GM23248 (cell line): Measurements from ENCODE around the gene DGKG. TPM values are rescaled to one million over a fixed set of nuclear protein-coding genes. Genes with fewer than 3 reads are reported as not detected.

Experiments
- DNase-seq: peaks from one replicate; pipeline ENCODE4 v3.0.0-alpha.2; 2015
- H2AFZ ChIP-seq: fragments of 200-600 bp; sonication (generic); 2 replicates; pipeline ENCODE4 v1.6.1; 2016; ENCODE audit warnings: antibody characterized with exemption
- H3F3A ChIP-seq: fragments of 200-600 bp; sonication (generic); 2 replicates; pipeline ENCODE4 v1.6.1; 2016; ENCODE audit warnings: mild to moderate bottlenecking, antibody characterized with exemption, mixed run types; ENCODE audit not compliant: insufficient read depth
- H3K27ac ChIP-seq: fragments of 200-600 bp; sonication (generic); 2 replicates; pipeline ENCODE4 v1.5.1; 2016; ENCODE audit warnings: mild to moderate bottlenecking
- H3K27me3 ChIP-seq: fragments of 200-600 bp; sonication (generic); replicated peaks from 2 replicates; pipeline ENCODE4 v1.6.1; 2016; ENCODE audit warnings: mild to moderate bottlenecking; ENCODE audit not compliant: insufficient read depth
- H3K36me3 ChIP-seq: fragments of 200-600 bp; sonication (generic); 2 replicates; pipeline ENCODE4 v1.6.1; 2016; ENCODE audit warnings: low read depth, mild to moderate bottlenecking
- H3K4me1 ChIP-seq: fragments of 200-600 bp; sonication (generic); 2 replicates; pipeline ENCODE4 v1.6.1; 2016; ENCODE audit warnings: mild to moderate bottlenecking; ENCODE audit not compliant: insufficient read depth
- H3K4me2 ChIP-seq: fragments of 200-600 bp; sonication (generic); one replicate; pipeline ENCODE4 v1.6.1; 2016; ENCODE audit warnings: mild to moderate bottlenecking; ENCODE audit not compliant: unreplicated experiment
- H3K4me3 ChIP-seq: fragments of 200-600 bp; sonication (generic); 2 replicates; pipeline ENCODE4 v1.5.1; 2016; ENCODE audit warnings: mild to moderate bottlenecking
- H3K79me2 ChIP-seq: fragments of 200-600 bp; sonication (generic); 2 replicates; pipeline ENCODE4 v1.6.1; 2016; ENCODE audit warnings: mild to moderate bottlenecking; ENCODE audit not compliant: insufficient read depth
- H3K9ac ChIP-seq: fragments of 200-600 bp; sonication (generic); 2 replicates; pipeline ENCODE4 v1.6.1; 2016; ENCODE audit warnings: mild to moderate bottlenecking
- H3K9me2 ChIP-seq: fragments of 200-600 bp; sonication (generic); 2 replicates; pipeline ENCODE4 v1.6.1; 2016; ENCODE audit warnings: mixed run types, mild to moderate bottlenecking, moderate library complexity; ENCODE audit not compliant: insufficient read depth
- H3K9me3 ChIP-seq: fragments of 200-600 bp; sonication (generic); one replicate; pipeline ENCODE4 v1.6.1; 2017; ENCODE audit warnings: low read depth
- H4K20me1 ChIP-seq: fragments of 200-600 bp; sonication (generic); 2 replicates; pipeline ENCODE4 v1.6.0; 2016; ENCODE audit not compliant: insufficient read depth
- EZH2 ChIP-seq: fragments of 200-600 bp; sonication (generic); IDR thresholded peaks from 2 replicates; pipeline ENCODE4 v1.6.1; 2018; ENCODE audit warnings: antibody characterized with exemption, mild to moderate bottlenecking; ENCODE audit not compliant: insufficient read depth, poor library complexity, severe bottlenecking
- EZH2phosphoT487 ChIP-seq: fragments of 200-600 bp; sonication (generic); IDR thresholded peaks from 2 replicates; pipeline ENCODE4 v1.6.1; 2018; ENCODE audit warnings: antibody characterized with exemption, moderate library complexity, mild to moderate bottlenecking, low read depth; ENCODE audit not compliant: insufficient read depth
- WGBS, 2 experiments: methylation state at CpG; one replicate each; pipeline ENCODE4 v1.1.6; 2015 to 2017; ENCODE audit warnings: low lambda C conversion rate in 2 of 2, low coverage in 1 of 2; ENCODE audit errors: missing lambda C conversion rate in 2 of 2; 5-methylcytosine and 5-hydroxymethylcytosine counted together
- in situ Hi-C: fragments of 300-500 bp; cut with MboI; formaldehyde crosslinking; loops from 2 replicates; pipeline ENCODE4 v1.15.0; 2020
- polyA plus RNA-seq: library from polyadenylated mRNA; unstranded; fragments of >200 nt; fragmentation: Nextera tagmentation; extraction: Ambion mirVana; gene quantifications from 2 replicates; pipeline ENCODE4 v1.2.1, GENCODE V29; 2016
- total RNA-seq: library from RNA; depleted of rRNA; stranded (reverse); fragments of >200 nt; shearing (Covaris generic); gene quantifications from 2 replicates; pipeline ENCODE4 v1.2.3, GENCODE V29; 2014

DGKG gene
- total and polyA plus RNA-seq, 2 experiments from 2014 or later, result not detected

- Histone ChIP-seq H4K20me1 (no peaks in the 10 kb centered on the region), H3K79me2 (no peaks in the 10 kb centered on the region), H3F3A (no peaks in the 10 kb centered on the region), H3K27ac (no peak overlapping the region), H3K36me3 (no peaks in the 10 kb centered on the region), H3K9me2 (no peaks in the 10 kb centered on the region), H3K9ac (no peak overlapping the region), H2AFZ (no peak overlapping the region), H3K27me3 (peaks cover 44% of the 10 kb centered on the region), H3K4me1 (no peaks in the 10 kb centered on the region), H3K9me3 (no peaks in the 10 kb centered on the region), H3K4me2 (no peak overlapping the region), H3K4me3 (no peak overlapping the region)
- peak; percentile 55 for DNase-seq
- WGBS, 2 experiments, result 72 to 77% methylated on average over 29 of the region's 29 CpGs
- in situ Hi-C loops, result no loop called here
- TF ChIP-seq EZH2phosphoT487, result no peak
- TF ChIP-seq EZH2, result no peak
These were observed 93.2 kb downstream of the DGKG start for GRCh38 chr3:186268616-186269448.

DNA sequence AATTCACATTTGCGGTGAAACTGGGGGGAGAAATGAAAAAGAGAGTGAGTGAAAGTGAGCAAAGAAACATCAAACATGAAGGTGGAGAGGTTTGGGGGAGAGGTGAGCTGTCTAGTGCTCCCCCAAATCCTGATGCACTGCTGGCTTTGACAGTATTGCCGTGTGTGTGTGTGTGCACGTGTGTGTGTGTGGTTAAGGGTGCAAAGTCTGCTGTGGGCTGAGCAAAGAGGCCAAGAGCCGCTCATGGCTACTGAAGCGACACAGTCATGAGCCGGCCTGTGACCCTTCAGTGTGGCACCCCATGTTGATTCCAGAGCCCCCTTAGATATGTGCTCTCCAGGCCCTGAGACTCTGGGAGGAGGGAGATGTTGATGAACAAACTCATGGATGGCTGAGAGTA lies 94.3 kb downstream of the DGKG start:
- no peaks in the 10 kb centered on the region for H3K36me3 ChIP-seq

GRCh38 chr3:186264608-186265400 lies 97.2 kb downstream of the DGKG start:
- H3K9me2 ChIP-seq, result no peaks in the 10 kb centered on the region
- 74 to 77% methylated on average over 9 of the region's 9 CpGs for WGBS, 2 experiments
- 0 out of 2 replicates have a peak, but pooled peaks cover 4% of the 10 kb centered on the region for H3K4me1 ChIP-seq
- H3K79me2 ChIP-seq, result no peaks in the 10 kb centered on the region
- no peak overlapping the region for H3K4me2 ChIP-seq
- H3K36me3 ChIP-seq, result no peaks in the 10 kb centered on the region
- H3K9ac ChIP-seq, result no peak overlapping the region
- DNase-seq, result no peak
- H4K20me1 ChIP-seq, result no peaks in the 10 kb centered on the region
- peaks cover 73% of the 10 kb centered on the region for H3K27me3 ChIP-seq
- TF ChIP-seq EZH2phosphoT487 (no peak), EZH2 (no peak)
- H3K4me3 ChIP-seq, result no peak overlapping the region
- H3F3A ChIP-seq, result peaks cover 4% of the 10 kb centered on the region; the same call in 1 of the 2 replicates
- no peaks in the 10 kb centered on the region for H3K9me3 ChIP-seq
- H3K27ac ChIP-seq, result no peak overlapping the region
- no peak overlapping the region for H2AFZ ChIP-seq
- in situ Hi-C loops, result no loop called here

More for the DNA sequence above, 94.3 kb downstream of the DGKG start:
- Histone ChIP-seq H2AFZ (no peak overlapping the region), H3K9me2 (no peaks in the 10 kb centered on the region), H3K79me2 (no peaks in the 10 kb centered on the region), H3K27ac (no peak overlapping the region), H3F3A (no peaks in the 10 kb centered on the region), H4K20me1 (no peaks in the 10 kb centered on the region), H3K4me3 (no peak overlapping the region), H3K4me1 (no peaks in the 10 kb centered on the region), H3K27me3 (peaks cover 55% of the 10 kb centered on the region), H3K9me3 (no peaks in the 10 kb centered on the region), H3K4me2 (no peak overlapping the region), H3K9ac (no peak overlapping the region)
- 74 to 75% methylated on average over 6 of the region's 6 CpGs for WGBS, 2 experiments
- no peak for DNase-seq
- in situ Hi-C loops, result no loop called here
- TF ChIP-seq EZH2 (no peak), EZH2phosphoT487 (no peak)

DNA sequence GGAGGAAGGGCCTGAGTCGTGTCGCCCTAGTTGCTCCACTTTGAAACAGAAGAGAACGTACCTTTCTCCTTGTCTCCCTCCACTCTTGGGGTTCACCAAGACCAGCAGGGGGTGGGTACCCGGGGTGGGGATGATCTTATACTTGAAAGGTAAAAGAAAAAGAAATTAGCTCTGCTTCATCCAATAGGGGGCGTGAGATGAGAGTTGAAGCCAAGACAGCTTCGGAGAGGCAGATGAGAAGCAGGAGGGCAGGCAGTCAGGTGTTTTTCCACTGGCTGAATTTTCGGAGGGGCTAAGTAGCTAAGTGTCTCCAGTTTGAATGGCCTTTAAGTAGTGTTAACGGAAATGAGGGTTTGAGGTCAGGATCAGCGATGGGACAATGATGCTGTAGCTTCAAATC lies 100.4 kb downstream of the DGKG start:
- H4K20me1 ChIP-seq, result no peaks in the 10 kb centered on the region
- H2AFZ ChIP-seq, result no peak overlapping the region
- no peak overlapping the region for H3K4me3 ChIP-seq
- H3F3A ChIP-seq, result peaks cover 4% of the 10 kb centered on the region; the same call in 1 of the 2 replicates
- H3K79me2 ChIP-seq, result no peaks in the 10 kb centered on the region
- in situ Hi-C loops, result no loop called here
- DNase-seq, result peak; percentile 14
- peaks cover 81% of the 10 kb centered on the region for H3K27me3 ChIP-seq
- no peak overlapping the region for H3K9ac ChIP-seq
- no peaks in the 10 kb centered on the region for H3K36me3 ChIP-seq
- H3K27ac ChIP-seq, result no peak overlapping the region
- no peak overlapping the region for H3K4me2 ChIP-seq
- H3K4me1 ChIP-seq, result peaks cover 4% of the 10 kb centered on the region; the same call in 1 of the 2 replicates
- WGBS, 2 experiments, result 65% methylated on average over 9 of the region's 9 CpGs
- TF ChIP-seq EZH2phosphoT487 (no peak), EZH2 (no peak)
- H3K9me3 ChIP-seq, result no peaks in the 10 kb centered on the region
- no peaks in the 10 kb centered on the region for H3K9me2 ChIP-seq
